ENCODE measurements around the gene RHBDF2.
"Not testable (repeated sequence)": the region's sequence is repeated elsewhere in the genome, so short reads cannot be mapped to it uniquely, and the experiment has no call there.

RHBDF2 gene

DNA sequence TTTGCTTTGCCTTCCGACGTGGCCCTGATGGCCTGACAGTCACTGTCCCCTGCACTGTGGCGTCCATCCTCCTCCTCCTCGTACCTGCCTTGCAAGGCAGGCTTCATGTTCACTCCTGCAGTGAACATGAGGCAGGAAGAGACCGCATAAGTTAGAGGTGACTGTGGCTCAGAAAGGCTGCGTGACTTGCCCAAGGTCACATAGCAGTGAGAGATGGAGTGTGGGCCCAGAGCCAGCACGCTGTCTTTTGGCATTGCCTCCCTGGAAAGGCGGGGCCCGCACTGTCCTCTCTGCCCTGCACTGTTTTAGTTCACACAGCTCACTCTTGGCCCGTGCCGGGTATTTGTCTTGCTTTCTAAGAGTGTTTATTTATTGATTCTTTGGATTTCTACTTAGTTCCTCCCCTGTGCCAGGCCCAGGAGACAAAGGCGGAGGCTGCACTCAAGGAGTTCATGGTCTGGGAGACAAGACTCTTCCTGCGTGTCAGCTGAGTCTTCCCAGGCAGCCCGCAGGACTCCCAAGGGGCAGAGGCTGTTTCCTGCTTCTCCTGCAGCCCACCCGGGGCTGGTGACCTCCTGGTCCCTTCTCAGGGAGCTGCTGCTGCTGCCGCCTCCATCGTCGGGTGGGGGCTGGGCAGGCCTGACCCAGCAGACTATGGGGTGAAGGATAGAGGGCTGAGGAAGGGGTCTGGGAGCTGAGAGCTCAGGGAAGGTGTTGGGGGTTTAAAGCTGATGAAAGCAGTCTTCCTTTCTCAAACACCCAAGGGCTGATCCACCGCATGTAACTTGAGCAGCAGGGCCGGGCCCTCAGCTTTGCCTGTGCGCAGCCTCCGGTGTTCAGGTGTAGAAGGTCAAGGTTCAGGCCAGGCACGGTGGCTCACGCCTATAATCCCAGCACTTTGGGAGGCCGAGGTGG is 23.6 kb upstream of the RHBDF2 start:
- no peak for DNase-seq (ENCODE audit: low spot score)

DNA sequence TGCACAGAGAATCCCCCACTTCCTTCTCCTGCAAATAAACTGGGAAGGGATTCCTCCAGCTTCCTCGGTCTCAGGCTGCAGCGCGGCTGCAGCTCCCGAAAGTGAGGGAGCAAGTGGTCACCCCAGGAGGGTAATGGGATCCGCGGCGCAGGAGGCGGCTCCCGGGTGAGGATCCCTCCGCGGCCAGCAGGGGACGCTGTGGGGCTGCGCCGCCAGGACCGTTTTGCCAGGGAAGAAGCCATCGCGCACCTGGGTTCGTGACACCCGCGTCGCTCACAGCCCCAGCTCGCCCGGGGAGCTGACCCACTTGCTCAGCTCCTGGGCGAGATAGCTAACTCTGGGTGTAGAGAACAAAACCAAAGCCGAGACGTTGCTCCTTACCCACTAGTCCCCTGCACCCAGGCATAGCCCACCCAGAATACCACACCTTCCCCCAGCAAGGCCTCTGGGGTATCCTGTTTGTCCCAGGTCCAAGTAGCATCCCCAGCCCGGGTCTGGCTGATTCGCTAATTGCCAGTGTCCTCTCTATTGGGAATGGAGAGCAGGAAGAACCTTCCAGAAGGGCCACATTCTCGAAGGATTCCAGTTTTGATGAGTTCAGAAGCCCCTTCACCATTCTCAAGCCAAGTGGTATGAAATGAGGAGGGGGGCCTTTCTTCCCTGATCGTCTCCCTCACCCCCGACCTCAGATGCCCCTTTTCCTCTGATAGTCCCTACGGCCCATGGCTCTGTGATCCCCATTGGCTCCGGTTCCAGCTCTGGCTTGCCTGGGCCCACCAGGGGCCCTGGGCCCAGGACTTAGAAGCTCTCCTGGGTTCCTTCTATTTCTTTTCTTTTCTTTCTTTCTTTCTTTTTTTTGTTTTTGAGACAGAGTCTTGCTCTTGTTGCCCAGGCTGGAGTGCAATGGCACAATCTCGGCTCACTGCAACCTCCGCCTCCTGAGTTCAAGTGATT is 22.1 kb upstream of the RHBDF2 start:
- DNase-seq (ENCODE audit: low spot score) = peak; percentile 81

GRCh38 chr17:76521683-76522082 is 20.5 kb upstream of the RHBDF2 start:
- not testable (repeated sequence) for DNase-seq (ENCODE audit: low spot score)

DNA sequence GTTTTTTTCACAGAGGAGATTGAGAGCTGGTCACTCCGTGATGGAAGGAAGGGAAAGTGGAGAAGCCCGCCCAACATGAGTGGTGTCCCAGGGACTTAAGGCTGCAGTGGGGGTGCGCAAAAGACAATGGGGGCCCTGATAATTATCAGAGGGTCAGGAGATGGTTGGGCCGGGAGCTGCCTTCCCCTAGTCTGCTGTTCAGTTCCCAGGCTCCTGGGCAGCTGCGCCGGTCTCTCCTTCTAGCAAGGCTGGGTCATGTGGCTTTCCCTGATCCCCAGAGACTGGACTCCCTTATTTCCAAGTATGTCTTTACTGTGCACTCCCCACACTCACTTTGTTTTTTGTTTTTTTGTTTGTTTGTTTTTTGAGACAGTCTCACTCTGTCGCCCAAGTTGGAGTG is 20.0 kb upstream of the RHBDF2 start:
- DNase-seq (ENCODE audit: low spot score) = no peak

GRCh38 chr17:76519048-76519966 is 18.1 kb upstream of the RHBDF2 start:
- no peak for DNase-seq (ENCODE audit: low spot score)

DNA sequence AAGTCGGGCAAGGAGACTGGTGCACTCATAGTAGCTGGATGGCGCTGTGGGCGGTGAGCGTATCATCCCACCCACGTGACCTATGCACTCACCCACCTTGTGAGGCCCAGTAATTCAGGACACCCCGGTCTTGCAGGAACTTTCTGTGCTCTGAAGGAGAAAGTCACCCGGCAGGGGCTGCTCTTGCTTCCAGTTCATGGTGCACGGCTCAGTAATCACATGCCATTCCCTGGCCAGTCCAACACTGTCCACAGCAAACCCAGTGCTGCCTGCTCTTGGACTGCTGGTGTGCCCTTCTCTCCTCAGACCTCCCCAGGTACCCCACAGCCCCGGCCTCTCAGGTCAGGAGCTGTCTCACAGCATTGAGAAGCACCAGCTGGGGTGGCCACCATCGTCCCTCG is 16.4 kb upstream of the RHBDF2 start:
- DNase-seq (ENCODE audit: low spot score) = no peak

DNA sequence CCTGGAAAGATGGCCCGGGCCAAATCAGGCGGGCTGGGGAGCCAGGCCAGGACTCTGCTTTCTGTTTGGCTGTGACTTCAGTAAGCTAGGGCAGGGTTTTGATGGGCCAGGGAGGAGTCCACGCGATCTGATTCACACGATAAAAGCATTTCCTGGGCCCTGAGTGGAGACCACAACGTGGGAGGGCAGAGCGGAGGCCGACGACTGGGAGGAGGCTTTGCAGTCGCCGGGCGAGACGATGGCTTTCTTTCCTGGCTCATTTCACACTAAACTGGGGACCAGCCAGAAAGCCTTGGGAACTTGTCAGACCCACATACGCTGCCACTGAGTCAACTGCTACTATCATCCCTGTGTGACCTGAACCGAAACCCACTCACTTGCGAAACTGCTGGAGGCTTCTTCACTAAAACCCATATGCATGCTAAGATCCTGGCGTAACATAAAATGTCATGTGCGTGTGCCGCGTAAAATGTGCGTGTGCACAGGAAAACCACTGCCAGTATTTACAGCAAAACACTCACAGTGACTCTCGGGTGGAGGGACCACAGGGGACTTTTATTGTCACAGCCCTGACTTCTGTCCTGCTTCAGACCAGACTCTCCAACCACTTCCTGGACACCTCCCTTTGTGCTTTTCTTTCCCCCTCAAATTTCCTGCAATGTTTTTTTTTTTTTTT is 14.2 kb upstream of the RHBDF2 start:
- peak; percentile 89 for DNase-seq (ENCODE audit: low spot score)

- not testable (repeated sequence) for DNase-seq (ENCODE audit: low spot score)
Observed at GRCh38 chr17:76514355-76514754, 13.1 kb upstream of the RHBDF2 start.

- no peak for DNase-seq (ENCODE audit: low spot score)
Observed at GRCh38 chr17:76513306-76513692, 12.1 kb upstream of the RHBDF2 start.

DNA sequence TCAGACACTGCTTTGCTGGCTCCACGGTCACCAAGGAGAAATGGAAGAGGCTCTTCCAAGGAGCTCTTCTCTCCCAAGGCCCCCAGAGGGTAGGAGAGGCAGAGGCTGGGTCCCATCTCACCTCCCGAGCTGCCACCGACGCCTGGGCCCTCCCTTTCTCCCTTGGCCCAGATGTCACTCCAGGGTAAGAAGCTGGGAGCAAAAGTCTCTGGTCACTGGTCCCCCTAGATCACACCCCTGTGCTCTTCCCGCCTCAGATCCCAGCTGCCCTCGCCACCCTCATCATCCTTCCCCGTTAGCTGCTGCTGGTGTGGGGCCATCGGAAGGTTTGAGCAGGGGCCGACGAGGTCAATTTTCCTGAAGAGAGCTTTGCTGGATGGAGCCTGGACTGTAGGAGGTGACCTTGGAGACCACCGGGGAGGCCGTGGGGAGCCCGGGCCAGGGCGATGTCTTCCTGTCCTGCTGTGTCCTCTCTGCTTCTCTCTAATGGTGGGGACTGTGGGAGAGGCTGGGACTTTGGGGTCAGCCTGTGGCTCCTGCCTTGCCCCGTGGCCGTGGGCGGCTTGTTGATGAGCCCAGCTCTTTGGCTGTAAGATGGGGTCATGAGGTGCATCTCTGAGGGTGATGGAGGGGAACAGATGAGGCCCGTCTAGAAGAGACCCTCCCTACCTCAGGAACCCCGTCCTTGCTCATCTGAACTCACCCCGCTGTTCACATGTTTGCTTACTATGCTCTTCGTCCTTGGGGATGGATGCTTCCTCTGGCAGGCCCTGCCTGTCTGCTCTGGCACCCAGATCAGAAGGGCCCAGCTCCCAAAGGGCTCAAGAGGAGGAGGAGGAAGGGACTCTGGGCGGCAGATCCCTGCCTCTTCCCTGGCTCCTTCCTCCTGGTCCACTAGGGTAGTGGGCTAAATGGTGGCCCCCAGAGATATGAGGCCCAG is 11.4 kb upstream of the RHBDF2 start:
- DNase-seq (ENCODE audit: low spot score) = no peak

DNA sequence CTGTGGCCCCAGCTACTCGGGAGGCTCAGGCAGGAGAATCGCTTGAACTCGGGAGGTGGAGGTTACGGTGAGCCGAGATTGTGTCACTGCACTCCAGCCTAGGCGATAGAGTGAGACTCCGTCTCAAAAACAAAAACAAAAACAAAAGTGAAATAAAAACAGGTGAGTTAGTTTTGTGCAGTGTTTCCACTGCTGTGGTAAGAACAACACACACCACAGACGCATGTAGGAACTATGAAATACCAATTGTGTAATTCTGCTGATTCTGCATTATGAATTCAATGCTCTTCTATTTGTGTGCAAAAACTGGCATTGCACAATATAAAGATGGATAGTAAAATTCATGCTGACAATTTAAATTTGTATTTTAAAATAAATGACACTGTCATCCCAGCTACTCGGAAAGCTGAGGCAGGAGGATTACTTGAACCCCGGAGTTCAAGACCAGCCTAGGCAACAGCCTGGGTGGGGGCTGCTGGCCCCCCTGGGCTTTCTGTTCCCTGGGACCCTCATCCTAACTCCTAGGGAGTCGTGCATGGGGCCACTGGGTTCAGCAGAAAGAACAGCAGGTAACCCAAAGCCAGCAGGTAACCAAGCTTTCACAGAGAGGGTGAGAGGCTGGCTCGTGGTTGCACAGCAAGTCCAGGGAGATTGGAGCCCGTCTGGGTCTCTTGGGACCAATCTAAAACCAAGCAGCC is 10.6 kb upstream of the RHBDF2 start:
- no peak for DNase-seq (ENCODE audit: low spot score)

DNA sequence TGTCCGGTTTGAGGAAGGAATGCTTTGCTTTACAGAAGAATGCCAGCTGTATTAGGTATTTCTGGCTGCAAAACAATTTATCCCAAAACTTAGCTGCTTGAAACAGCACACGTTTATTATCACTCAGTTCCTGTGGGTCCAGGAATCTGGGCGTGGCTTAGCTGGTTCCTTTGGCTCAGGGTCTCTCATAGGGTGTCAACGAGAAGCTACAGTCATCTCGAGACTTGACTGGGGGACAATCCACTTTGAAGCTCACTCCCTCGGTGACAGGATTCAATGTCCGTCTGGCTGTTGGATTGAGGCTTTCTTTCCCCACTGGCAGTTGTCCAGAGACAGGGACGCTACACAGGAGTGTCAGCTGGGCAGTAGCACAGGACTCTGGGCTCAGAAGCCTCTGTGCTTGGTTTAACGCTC is 9.6 kb upstream of the RHBDF2 start:
- peak; percentile 0 for DNase-seq (ENCODE audit: low spot score)

GRCh38 chr17:76508472-76509063 is 7.3 kb upstream of the RHBDF2 start:
- DNase-seq (ENCODE audit: low spot score) = not testable (repeated sequence)

DNA sequence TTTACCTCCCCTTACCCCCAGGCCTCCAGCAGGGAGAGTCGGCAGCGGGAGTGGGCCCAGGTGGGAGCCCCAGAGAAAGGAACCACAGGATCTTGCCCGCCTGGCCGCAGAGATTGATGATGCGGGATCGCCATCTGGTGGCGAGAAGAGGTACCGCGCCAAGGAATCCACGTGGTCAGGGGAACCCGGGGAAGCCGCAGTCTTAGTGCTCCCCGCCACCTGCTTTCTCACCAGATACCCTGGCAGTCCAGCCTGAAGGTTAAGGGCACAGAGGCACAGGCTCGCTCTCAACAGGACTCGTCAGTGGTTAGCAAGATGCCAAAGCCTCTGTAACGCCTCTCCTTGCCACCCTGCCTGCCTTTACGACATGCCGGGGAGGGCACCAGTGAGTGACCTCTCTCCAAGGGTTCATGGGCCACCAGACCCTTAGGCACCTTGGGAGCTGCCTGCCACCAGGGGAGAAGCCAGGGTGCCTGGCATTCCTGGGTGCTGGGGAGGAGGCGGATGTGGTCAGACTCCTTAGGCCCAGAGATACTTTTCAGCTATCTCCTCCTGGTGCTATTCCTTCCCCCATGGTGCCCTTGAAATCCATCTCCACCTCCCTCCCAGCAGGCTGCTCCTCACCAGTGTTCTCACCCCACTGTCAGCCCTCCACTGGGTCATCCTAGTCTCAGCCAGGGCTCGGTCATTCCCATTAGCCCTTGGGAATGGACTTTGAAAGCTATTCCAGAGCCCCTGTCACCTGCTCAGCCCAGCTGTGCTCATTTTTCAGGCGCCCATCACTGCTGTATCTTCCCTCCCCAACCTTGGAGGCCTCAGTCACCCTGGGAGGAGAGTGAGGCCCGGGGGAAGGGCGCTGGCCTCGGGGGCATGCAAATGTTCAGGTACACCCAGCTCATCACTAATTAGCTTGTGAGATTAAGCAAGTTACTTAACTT is 5.5 kb upstream of the RHBDF2 start:
- peak; percentile 85 for DNase-seq (ENCODE audit: low spot score)

- no peak for DNase-seq (ENCODE audit: low spot score)
Observed at GRCh38 chr17:76504117-76504516, 2.9 kb upstream of the RHBDF2 start.

DNA sequence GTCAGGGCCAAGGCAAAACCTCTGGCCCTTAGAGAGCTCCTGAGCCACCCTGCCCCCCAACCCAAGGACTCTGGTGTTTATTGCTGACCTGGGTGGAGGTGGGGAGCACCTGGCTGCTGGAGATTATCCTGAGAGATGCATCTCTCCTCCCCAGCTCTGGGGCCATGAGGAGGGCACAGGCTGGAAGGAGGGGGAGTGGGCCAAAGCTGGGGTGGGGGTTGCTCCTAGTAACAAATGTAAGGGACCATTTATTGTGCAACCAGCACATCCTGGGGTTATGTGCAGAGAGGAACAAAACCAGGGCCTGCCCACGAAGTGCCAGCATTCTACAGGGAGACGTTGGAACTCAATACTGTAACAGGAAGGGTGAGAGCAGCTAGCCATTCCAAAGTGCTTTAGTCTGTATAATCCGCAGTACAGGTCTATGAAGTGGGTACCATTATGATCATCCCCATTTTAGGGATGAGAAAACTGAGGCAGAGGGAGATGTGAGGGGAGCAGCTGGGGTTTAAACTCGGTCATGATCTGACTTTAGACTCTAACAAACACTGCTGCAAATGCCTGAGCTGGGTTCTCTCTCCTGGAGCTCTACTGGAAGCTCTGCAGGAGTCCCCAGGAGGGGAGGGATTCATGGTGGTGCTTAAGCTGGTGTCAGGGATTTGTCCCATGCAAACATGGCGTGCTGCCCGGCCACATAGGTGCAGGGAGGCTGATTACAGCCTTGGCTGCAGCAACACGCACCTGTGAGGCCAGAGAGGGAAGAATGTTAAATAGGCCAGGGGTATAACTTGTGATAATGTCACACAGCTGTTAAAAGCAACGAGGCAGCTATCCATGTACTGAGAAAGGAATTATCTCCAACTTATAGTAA is 1.4 kb upstream of the RHBDF2 start:
- DNase-seq (ENCODE audit: low spot score) = peak; percentile 0

DNA sequence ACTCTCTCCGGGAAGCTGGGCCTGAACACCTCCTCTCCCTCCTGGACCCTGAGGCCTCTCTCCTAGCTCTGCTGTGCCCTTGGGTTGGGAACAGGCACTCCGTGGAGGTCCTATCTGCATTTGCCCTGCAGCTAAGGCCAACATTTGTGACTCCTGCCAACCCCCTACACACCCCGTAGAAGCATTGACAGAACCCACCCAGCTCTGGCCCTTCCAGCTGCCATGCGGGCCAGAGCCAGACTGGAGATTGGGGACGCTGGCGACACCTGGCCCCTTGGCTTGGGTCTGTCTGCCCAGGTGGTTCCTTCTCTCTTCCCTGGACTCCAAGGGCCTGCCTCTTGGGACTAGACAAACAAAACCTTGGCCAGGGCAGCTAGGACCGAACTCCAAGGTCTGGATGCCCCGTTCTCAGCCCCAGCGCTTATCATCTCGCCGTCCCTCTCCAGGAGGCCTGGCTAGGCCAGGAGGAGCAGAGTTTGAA is 644 bp upstream of the RHBDF2 start:
- no peak for DNase-seq (ENCODE audit: low spot score)
